Amygdala (tissue), 56 donors: ENCODE results near the gene HAPLN1.

Experiments used
- DNase-seq, 56 donors: peaks; one replicate each; lab custom pipeline; 2025; lab: John Stamatoyannopoulos, UW

Gene HAPLN1

DNA sequence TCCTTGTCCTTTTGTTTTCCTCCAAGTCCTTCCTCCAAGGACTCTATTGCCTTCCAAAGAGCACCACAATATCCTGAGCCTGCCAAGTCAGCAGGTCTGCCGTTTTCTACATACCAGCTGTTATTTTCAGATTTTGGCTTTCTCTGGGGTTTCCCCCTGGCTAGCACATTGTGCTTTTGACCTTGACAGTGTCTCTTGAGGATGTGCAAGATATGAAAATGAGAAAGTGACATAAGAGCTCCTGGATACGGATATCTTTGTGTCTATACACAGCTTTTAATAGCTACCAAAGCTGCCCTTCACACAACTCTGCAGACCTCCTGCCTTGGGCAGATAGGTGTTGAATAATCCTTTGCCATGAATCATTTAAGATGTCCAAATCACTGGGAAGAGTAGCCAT, 67.0 kb downstream of the HAPLN1 start:
- DNase-seq: no peak

DNA sequence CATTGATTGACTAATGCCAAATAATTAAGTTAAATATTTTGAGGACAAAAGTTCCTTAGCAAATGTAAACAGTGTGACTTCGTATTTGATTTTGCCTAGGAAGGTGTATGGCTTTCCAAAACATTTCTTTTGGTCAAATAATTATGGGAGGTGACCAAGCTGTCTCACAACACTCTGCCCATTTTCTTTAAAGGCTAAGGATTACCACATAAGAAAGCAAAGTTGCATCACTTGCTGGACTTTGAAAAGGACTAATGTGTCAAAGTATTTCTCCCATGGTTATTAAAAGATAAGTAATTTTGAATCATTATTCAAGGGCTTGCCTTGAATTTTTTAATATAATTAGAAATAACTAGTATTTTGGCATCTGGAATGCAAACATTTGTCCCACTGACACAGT, 74.7 kb downstream of the HAPLN1 start:
- DNase-seq: no peak

DNA sequence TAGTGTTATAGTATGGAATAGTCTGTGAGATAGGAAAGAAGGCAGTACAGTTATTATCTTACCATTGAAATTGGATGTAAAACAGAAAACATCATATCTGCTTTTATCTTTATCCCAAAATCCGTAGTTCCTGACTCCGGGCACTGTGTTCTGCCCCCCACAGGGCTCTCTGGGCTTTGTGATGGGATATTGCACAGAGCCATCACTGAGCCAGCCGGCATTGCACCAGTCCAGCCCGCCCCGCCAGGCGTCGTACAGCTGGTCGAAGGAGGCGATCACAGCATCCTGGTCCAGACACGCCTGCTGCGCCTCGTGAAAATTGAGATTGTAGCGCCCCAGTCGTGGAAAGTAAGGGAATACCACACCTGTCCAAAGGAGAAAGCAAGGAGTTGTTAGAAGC, 76.4 kb downstream of the HAPLN1 start:
- DNase-seq: no peak

DNA sequence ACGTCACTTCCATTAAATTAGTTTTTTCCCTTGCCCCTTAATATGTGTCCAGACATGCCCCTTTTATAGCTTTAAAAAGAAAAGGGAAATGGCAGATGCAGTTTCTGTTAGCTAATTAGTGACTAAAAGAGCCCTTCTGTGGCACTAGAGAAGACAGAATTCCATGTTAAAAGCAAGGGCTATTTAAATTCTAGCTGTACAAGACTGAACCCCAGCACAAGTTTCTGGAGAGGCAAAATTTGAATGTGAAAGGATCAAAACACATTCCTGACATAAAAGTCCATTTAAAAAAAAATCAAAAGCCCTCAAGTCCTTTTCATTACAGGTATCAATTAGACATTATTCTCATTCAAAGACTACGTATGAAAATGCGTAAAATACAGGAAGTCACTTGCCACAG, 78.7 kb downstream of the HAPLN1 start:
- no peak for DNase-seq

DNA sequence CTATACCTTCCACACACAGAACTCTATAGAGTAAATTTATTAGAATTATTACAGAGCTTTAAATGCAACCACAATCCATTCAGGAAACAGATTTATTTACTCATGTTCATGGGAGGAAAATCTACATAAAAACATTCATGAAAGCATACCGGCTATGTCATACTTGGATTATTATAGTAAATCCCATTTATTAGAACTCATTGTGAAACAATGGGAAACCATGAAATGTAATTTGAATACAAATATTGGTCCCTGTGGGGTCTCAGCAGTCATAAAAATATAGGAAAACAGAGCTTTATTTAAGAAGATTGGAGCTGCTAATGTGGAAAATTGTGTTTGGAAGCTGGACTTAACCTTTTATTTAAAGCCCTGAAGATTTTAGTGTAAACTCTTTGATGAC, 80.7 kb downstream of the HAPLN1 start:
- DNase-seq: no peak

DNA sequence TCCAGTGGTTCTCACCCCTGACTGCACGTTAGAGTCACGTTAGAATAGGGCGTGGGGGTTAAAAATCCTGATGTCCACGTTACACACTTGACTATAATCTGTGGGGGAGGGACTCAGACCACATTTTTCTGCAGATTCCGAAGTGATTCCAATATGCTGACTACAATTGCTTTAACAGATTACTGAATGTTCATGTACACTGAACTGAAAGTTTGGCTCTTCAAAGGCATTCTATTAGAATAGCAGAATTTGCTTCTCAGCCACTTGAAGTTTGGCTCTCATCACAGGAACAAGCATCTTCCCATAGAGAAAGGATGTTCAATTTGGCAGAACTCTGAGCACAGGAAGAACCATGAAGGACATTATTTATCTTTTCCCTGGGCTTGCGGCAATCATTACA, 84.5 kb downstream of the HAPLN1 start:
- DNase-seq: no peak

DNA sequence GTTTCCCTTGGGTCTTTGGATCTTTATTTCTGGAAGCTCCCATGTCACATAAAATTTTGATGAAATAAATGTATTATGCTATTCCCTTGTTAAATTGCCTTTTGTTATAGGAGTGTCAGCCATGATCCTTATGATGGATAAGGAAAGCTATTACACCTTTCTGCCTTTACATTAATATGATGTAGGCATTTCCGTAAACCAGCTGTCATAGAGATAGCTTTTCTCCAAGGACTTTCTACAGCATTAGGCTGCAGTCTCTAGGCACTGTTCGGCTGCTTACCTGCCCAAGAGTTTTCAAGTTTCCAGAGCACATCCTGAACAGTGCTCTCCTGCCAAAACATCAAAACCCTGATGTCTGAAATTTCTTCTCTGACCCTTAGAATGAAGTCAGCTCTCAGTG, 87.4 kb downstream of the HAPLN1 start:
- DNase-seq: no peak

DNA sequence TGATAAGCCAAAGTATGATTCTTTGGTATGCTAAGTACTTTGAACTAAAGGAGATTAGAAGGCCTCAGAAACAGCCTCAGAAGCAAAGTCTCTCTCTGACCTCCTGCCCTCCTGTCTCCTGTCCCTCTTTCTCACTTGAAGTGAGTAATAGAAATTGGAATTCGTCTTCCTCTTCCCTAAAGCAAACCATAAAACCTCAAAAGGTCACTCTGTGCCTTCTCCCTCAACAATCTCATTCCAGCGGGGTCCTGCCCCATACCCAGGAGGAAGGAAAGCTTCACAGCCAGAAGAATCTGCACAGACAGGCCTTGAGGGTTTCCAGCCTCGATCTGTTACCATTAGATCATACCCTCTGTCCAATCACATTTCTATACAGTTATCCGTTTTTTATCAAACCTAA, 87.8 kb downstream of the HAPLN1 start:
- DNase-seq: no peak

DNA sequence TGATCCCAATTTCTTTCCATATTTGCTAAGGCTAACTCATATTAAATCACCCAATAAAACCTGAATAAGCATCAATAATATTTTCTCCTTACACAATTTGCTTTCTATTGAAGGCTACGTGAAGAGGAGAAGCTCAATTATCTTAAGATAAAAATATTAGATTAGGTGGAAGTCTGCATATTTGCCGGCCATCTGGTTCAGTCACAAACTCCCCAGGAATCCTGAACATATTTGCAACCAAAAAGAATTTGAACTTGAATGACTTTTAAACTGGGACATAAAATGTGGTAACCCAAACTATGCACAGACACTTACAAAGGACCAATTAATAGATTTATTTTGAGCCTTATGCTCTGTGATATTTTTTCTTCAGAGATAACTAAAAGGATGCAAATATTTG, 92.3 kb downstream of the HAPLN1 start:
- no peak for DNase-seq

DNA sequence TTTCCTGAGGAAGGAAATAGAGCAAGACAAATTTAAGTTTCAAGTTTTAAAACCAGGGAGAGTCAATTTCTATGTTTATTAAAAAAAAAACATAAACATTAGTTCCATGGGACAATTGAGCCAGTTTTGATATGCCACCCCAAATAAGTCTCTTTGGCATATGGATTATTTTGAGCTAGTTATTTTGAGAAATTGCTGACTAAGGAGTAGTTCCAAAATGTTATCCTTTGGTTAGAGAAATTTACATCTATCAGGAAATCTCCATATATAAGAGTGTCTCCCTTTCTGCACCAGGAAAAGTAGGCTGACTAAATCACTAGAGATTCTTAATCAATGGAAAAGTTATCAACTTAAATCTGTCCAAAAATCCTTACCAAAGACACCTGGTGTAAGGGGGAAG, 105.8 kb downstream of the HAPLN1 start:
- DNase-seq: no peak

DNA sequence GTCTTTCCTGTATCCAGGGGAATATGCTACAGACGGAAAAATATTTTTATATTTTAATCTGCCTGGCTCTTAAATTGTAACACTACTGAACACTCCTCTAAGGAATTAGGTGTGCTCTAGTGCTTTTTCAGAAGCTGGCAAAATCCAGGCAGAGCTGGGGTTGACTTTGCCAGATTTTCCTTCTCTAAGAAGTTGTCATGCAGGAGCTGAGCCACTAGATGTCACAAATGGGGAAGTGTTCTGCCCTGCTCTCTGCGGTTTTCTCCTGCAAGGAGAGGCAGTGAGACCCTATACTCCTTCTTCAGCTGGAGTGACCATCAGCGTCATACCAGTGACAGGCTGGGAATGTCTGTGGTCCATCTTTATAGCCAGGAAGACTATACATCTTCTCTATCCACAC, 112.5 kb downstream of the HAPLN1 start:
- peak in 42 of 56 donors; percentile 2 to 68 (median 18) for DNase-seq

DNA sequence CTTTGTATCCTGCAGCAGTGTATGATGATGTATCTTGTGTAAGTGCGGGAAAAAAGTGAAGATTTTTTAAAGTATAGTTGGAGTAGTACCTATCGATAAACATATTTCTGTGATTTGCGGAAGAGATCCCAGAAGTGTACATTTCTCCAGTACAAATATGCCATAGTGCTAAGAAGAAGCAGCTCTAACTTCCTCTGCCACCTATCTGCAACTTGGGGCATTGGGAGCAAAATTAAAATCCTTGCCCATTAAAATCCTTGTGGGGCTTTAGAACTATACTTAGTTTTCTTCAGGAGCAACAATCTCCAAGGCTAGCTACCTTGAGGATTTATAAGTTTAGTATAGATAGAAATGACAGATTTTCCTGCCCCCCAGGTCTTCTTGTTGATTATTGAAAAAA, 125.4 kb downstream of the HAPLN1 start:
- no peak for DNase-seq

DNA sequence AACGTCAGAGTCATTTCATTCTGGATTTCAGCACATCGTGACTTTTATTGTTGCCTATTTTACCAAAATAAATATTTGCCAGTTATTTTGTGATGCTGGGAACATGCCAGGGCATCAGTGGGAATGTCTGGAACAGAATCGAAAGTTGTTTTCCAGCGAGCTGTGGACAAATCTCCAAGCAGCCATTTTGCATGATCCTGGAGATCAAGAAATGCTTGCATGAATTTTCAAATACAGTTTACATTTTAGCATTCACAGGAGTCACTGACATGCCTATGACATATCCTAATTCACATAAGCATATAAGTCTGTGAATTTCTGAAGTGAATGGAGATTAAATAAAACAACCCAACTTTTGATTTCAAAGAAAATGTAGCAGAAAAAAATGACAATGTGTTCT, 129.7 kb downstream of the HAPLN1 start:
- DNase-seq: no peak

DNA sequence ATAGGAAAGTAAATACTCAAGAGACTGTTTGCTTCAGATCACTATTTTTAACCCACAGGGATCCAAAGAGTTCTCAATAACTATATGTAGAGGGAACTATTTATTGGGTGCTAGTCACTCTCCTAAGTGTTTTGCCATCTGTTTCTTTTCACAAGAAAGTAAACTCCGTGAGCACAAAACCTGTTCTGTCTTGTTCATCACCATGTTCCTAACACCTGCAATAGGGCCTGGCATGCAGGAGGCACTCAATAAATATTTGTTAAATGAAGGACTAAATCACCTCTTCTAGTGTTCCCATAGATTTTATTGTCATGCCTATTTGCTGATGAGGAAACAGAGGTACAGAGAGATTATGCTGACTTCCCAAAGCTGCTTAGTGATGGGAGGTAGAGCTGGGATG, 130.9 kb downstream of the HAPLN1 start:
- DNase-seq: no peak
